H9 (cell line): ENCODE measurements around the gene LRPPRC. TPM values are rescaled to one million over a fixed set of nuclear protein-coding genes. Genes with fewer than 3 reads are reported as not detected.
"Not testable (repeated sequence)": the region's sequence is repeated elsewhere in the genome, so short reads cannot be mapped to it uniquely, and the experiment has no call there.

Experiments used
- DNase-seq: peaks from one replicate; pipeline ENCODE4 v3.0.0-alpha.2; 2017
- H2AFZ ChIP-seq: one replicate; pipeline ENCODE4 v1.6.1; 2013; ENCODE audit warnings: mild to moderate bottlenecking, low read length, control low read depth, moderate library complexity
- H2AK5ac ChIP-seq: 2 replicates; pipeline ENCODE4 v1.6.1; 2013; ENCODE audit warnings: low read length, control low read depth, mixed read lengths; ENCODE audit not compliant: insufficient read length
- H2BK120ac ChIP-seq: one replicate; pipeline ENCODE4 v1.6.1; 2013; ENCODE audit warnings: low read depth, mild to moderate bottlenecking, low read length, control low read depth, inconsistent platforms; ENCODE audit not compliant: poor library complexity, severe bottlenecking
- H2BK12ac ChIP-seq: 2 replicates; pipeline ENCODE4 v1.6.1; 2013; ENCODE audit warnings: low read length, control low read depth, mixed read lengths, low read depth; ENCODE audit not compliant: insufficient read length
- H2BK15ac ChIP-seq: 2 replicates; pipeline ENCODE4 v1.6.1; 2013; ENCODE audit warnings: low read depth, low read length, control low read depth
- H2BK20ac ChIP-seq: one replicate; pipeline ENCODE4 v1.6.1; 2013; ENCODE audit warnings: low read depth, mild to moderate bottlenecking, low read length, control low read depth, inconsistent platforms; ENCODE audit not compliant: poor library complexity, severe bottlenecking
- H2BK5ac ChIP-seq: 2 replicates; pipeline ENCODE4 v1.6.1; 2013; ENCODE audit warnings: low read length, control low read depth, mixed read lengths; ENCODE audit not compliant: insufficient read length
- H3K14ac ChIP-seq: 2 replicates; pipeline ENCODE4 v1.6.1; 2013; ENCODE audit warnings: low read length, control low read depth; ENCODE audit not compliant: insufficient read depth
- H3K18ac ChIP-seq: 2 replicates; pipeline ENCODE4 v1.6.1; 2013; ENCODE audit warnings: low read depth, mild to moderate bottlenecking, mixed read lengths, low read length, control low read depth; ENCODE audit not compliant: insufficient read length
- H3K23ac ChIP-seq: 2 replicates; pipeline ENCODE4 v1.6.1; 2013; ENCODE audit warnings: low read length, control low read depth, mixed read lengths, low read depth; ENCODE audit not compliant: insufficient read length
- H3K23me2 ChIP-seq: 2 replicates; pipeline ENCODE4 v1.6.1; 2013; ENCODE audit warnings: low read depth, mild to moderate bottlenecking, mixed read lengths, low read length, control low read depth; ENCODE audit not compliant: insufficient read length, poor library complexity, severe bottlenecking
- H3K27ac ChIP-seq: 2 replicates; pipeline ENCODE4 v1.5.1; 2013; ENCODE audit warnings: low read length, control low read depth, mixed read lengths, low read depth; ENCODE audit not compliant: insufficient read length
- H3K27me3 ChIP-seq: 2 replicates; pipeline ENCODE4 v1.6.1; 2013; ENCODE audit warnings: low read length, control low read depth, inconsistent platforms; ENCODE audit not compliant: insufficient read depth
- H3K4ac ChIP-seq: 2 replicates; pipeline ENCODE4 v1.6.1; 2013; ENCODE audit warnings: low read depth, mild to moderate bottlenecking, control low read depth, inconsistent platforms, low read length, moderate library complexity
- H3K4me1 ChIP-seq: 2 replicates; pipeline ENCODE4 v1.6.1; 2013; ENCODE audit warnings: low read length, control low read depth, inconsistent platforms; ENCODE audit not compliant: insufficient read depth
- H3K4me2 ChIP-seq: 2 replicates; pipeline ENCODE4 v1.6.1; 2013; ENCODE audit warnings: low read length, control low read depth, mixed read lengths; ENCODE audit not compliant: insufficient read length, insufficient read depth
- H3K56ac ChIP-seq: 2 replicates; pipeline ENCODE4 v1.6.1; 2013; ENCODE audit warnings: low read depth, mild to moderate bottlenecking, mixed read lengths, low read length, control low read depth; ENCODE audit not compliant: insufficient read length
- H3K79me1 ChIP-seq: 2 replicates; pipeline ENCODE4 v1.6.1; 2013; ENCODE audit warnings: low read depth, mild to moderate bottlenecking, moderate library complexity, low read length, control low read depth, inconsistent platforms; ENCODE audit not compliant: insufficient read depth, poor library complexity, severe bottlenecking
- H3K79me2 ChIP-seq: 2 replicates; pipeline ENCODE4 v1.6.1; 2013; ENCODE audit warnings: low read length, control low read depth, inconsistent platforms; ENCODE audit not compliant: insufficient read depth
- H3K9ac ChIP-seq: 2 replicates; pipeline ENCODE4 v1.6.1; 2013; ENCODE audit warnings: low read length, control low read depth, mixed read lengths; ENCODE audit not compliant: insufficient read length; ENCODE audit errors: extremely low read depth
- H3K9me3 ChIP-seq: one replicate; pipeline ENCODE4 v1.6.1; 2013; ENCODE audit warnings: low read depth, low read length, inconsistent platforms; ENCODE audit not compliant: control insufficient read depth
- H3T11ph ChIP-seq: one replicate; pipeline ENCODE4 v1.6.1; 2013; ENCODE audit warnings: mild to moderate bottlenecking, low read length, control low read depth, inconsistent platforms
- H4K20me1 ChIP-seq: one replicate; pipeline ENCODE4 v1.6.1; 2013; ENCODE audit not compliant: control insufficient read depth, insufficient read length, insufficient read depth
- H4K5ac ChIP-seq: 2 replicates; pipeline ENCODE4 v1.6.1; 2013; ENCODE audit warnings: low read depth, mild to moderate bottlenecking, mixed read lengths, low read length, control low read depth; ENCODE audit not compliant: insufficient read length
- H4K8ac ChIP-seq: replicated peaks from 2 replicates; pipeline ENCODE4 v1.6.1; 2013; ENCODE audit warnings: low read length, control low read depth, mixed read lengths, low read depth; ENCODE audit not compliant: insufficient read length
- H4K91ac ChIP-seq: 2 replicates; pipeline ENCODE4 v1.6.1; 2013; ENCODE audit warnings: low read depth, mild to moderate bottlenecking, moderate library complexity, mixed read lengths, low read length, control low read depth; ENCODE audit not compliant: insufficient read length
- H3K27ac Mint-ChIP-seq, 3 experiments: 2 replicates in 2 of 3; 3 replicates in 1 of 3; pipeline ENCODE4 v1.8.0; 2020 to 2021; ENCODE audit warnings: mixed read lengths in 3 of 3, mild to moderate bottlenecking in 1 of 3, moderate library complexity in 1 of 3
- H3K27me3 Mint-ChIP-seq: 2 replicates; pipeline ENCODE4 v1.8.0; 2021; ENCODE audit warnings: low read depth, mild to moderate bottlenecking, moderate library complexity, mixed read lengths
- H3K36me3 Mint-ChIP-seq, 3 experiments: 2 replicates in 2 of 3; 3 replicates in 1 of 3; pipeline ENCODE4 v1.8.0; 2020 to 2021; ENCODE audit warnings: low read depth in 3 of 3, mixed read lengths in 3 of 3; ENCODE audit not compliant: insufficient read depth in 1 of 3
- H3K4me1 Mint-ChIP-seq, 2 experiments: 2 replicates each; pipeline ENCODE4 v1.8.0; 2020; ENCODE audit warnings: mixed read lengths in 2 of 2
- H3K4me3 Mint-ChIP-seq, 2 experiments: 2 replicates in 1 of 2; 3 replicates in 1 of 2; pipeline ENCODE4 v1.8.0; 2020 to 2021; ENCODE audit warnings: mild to moderate bottlenecking in 2 of 2, mixed read lengths in 2 of 2, moderate library complexity in 1 of 2
- H3K9me3 Mint-ChIP-seq, 2 experiments: 2 replicates in 1 of 2; 3 replicates in 1 of 2; pipeline ENCODE4 v1.8.0; 2020; ENCODE audit warnings: mild to moderate bottlenecking in 2 of 2, mixed read lengths in 2 of 2, moderate library complexity in 1 of 2
- WGBS: extraction: QIAGEN DNeasy Blood & Tissue Kit; methylation state at CpG from one replicate; pipeline ENCODE4 v1.1.7; 2013; ENCODE audit warnings: missing lambda C conversion rate, low lambda C conversion rate, mixed read lengths; ENCODE audit not compliant: insufficient read length; ENCODE audit errors: extremely low coverage; 5-methylcytosine and 5-hydroxymethylcytosine counted together
- total RNA-seq: library from RNA; stranded (reverse); gene quantifications from 2 replicates; pipeline ENCODE4 v1.2.1, GENCODE V29; 2021
- TF ChIP-seq, protein P1 (sequence below): fragments of 200-600 bp; sonication (generic); conservative IDR thresholded peaks from 3 replicates; pipeline ENCODE4 v1.8.0; 2021; ENCODE audit warnings: antibody characterized with exemption, mild to moderate bottlenecking

Gene LRPPRC
- total RNA-seq, 1 experiment from 2014 or later = 182 TPM

- Histone ChIP-seq H2BK15ac (no peak overlapping the region), H3K14ac (no peak overlapping the region), H4K20me1 (no peaks in the 10 kb centered on the region), H4K5ac (no peak overlapping the region), H3K4ac (no peak overlapping the region), H3K23ac (no peak overlapping the region), H3K27me3 (no peaks in the 10 kb centered on the region), H2BK12ac (no peak overlapping the region), H3T11ph (no peak overlapping the region), H3K4me2 (no peak overlapping the region), H3K79me2 (no peaks in the 10 kb centered on the region), H3K4me1 (peaks cover 4% of the 10 kb centered on the region; the same call in 1 of the 2 replicates), H3K9me3 (no peaks in the 10 kb centered on the region), H2BK5ac (no peak overlapping the region), H3K27ac (no peak overlapping the region), H2BK20ac (no peak overlapping the region), H2AFZ (no peak overlapping the region), H3K18ac (no peak overlapping the region), H3K9ac (no peak overlapping the region), H4K8ac (no peak overlapping the region), H2BK120ac (no peak overlapping the region), H3K56ac (no peak overlapping the region), H2AK5ac (no peak overlapping the region), H3K79me1 (no peaks in the 10 kb centered on the region), H4K91ac (no peak overlapping the region), H3K23me2 (no peaks in the 10 kb centered on the region)
- no peak for DNase-seq
- TF ChIP-seq, protein P1, sequence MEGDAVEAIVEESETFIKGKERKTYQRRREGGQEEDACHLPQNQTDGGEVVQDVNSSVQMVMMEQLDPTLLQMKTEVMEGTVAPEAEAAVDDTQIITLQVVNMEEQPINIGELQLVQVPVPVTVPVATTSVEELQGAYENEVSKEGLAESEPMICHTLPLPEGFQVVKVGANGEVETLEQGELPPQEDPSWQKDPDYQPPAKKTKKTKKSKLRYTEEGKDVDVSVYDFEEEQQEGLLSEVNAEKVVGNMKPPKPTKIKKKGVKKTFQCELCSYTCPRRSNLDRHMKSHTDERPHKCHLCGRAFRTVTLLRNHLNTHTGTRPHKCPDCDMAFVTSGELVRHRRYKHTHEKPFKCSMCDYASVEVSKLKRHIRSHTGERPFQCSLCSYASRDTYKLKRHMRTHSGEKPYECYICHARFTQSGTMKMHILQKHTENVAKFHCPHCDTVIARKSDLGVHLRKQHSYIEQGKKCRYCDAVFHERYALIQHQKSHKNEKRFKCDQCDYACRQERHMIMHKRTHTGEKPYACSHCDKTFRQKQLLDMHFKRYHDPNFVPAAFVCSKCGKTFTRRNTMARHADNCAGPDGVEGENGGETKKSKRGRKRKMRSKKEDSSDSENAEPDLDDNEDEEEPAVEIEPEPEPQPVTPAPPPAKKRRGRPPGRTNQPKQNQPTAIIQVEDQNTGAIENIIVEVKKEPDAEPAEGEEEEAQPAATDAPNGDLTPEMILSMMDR = no peak
- Mint-ChIP-seq H3K27ac (no peak overlapping the region), H3K9me3 (no peaks in the 10 kb centered on the region), H3K4me1 (peaks cover 19 to 20% of the 10 kb centered on the region in 2 experiments), H3K27me3 (peaks cover 4% of the 10 kb centered on the region), H3K36me3 (no peaks in the 10 kb centered on the region), H3K4me3 (no peak overlapping the region)
These were observed 38.2 kb upstream of the LRPPRC start for GRCh38 chr2:44033947-44034346.

GRCh38 chr2:44027076-44027475 is 31.3 kb upstream of the LRPPRC start:
- H3K9ac ChIP-seq, H3K9me3 ChIP-seq, H2AK5ac ChIP-seq, H3K27ac Mint-ChIP-seq, H3K56ac ChIP-seq, H3K23me2 ChIP-seq, H3K14ac ChIP-seq, H2BK120ac ChIP-seq, H3K4me1 ChIP-seq, H3K9me3 Mint-ChIP-seq, H3K4me2 ChIP-seq, H4K8ac ChIP-seq, H2BK15ac ChIP-seq, DNase-seq, H3K4me3 Mint-ChIP-seq, H2AFZ ChIP-seq, H2BK20ac ChIP-seq, H2BK12ac ChIP-seq, H3K23ac ChIP-seq, H4K5ac ChIP-seq, H3K18ac ChIP-seq, H3K27me3 ChIP-seq, H3K79me2 ChIP-seq, H3K79me1 ChIP-seq, H3T11ph ChIP-seq, H3K36me3 Mint-ChIP-seq, H4K91ac ChIP-seq, H2BK5ac ChIP-seq, H3K27ac ChIP-seq, H3K4me1 Mint-ChIP-seq, H4K20me1 ChIP-seq, H3K4ac ChIP-seq: not testable (repeated sequence)
- H3K27me3 Mint-ChIP-seq = peaks cover 11% of the 10 kb centered on the region
- WGBS = no CpG with 5 or more reads among the region's 4 CpGs
